Measurements from ENCODE around the gene LSAMP. TPM values are rescaled to one million over a fixed set of nuclear protein-coding genes. Genes with fewer than 3 reads are reported as not detected.

The LSAMP gene
- polyA plus RNA-seq, 3 donors = not detected

GRCh38 chr3:115804713-115805119 lies 640.6 kb downstream of the LSAMP start:
- peaks cover 0 to 6% (median 4%) of the 10 kb centered on the region in 3 donors for H3K27me3 Mint-ChIP-seq (ENCODE audit: low read depth in 3 of 3)
- no peaks in the 10 kb centered on the region for H3K9me3 ChIP-seq (replicated peaks in 1 of 2; ENCODE audit: control insufficient read depth in 1 of 2, insufficient read depth in 1 of 2, low read length in 2 of 2)
- intact Hi-C loops (cut with micrococcal nuclease) = no loop called here
- no peak overlapping the region for H3K27ac Mint-ChIP-seq
- H3K36me3 ChIP-seq (replicated peaks in 1 of 2; ENCODE audit: control insufficient read depth in 1 of 2, insufficient read depth in 2 of 2, low read length in 2 of 2) = no peaks in the 10 kb centered on the region
- H3K9me3 Mint-ChIP-seq = no peaks in the 10 kb centered on the region
- H3K79me2 ChIP-seq (ENCODE audit: insufficient read depth, low read length) = no peaks in the 10 kb centered on the region
- no peak overlapping the region for H3K27ac ChIP-seq (ENCODE audit: low read depth in 1 of 2, low read length in 2 of 2)
- no CpG with 5 or more reads among the region's 2 CpGs for WGBS (ENCODE audit: insufficient coverage)
- no peaks in the 10 kb centered on the region for H3K4me1 Mint-ChIP-seq
- no peaks in the 10 kb centered on the region for H3K36me3 Mint-ChIP-seq
- H2AFZ ChIP-seq (ENCODE audit: insufficient read depth, low read depth, low read length, poor library complexity, severe bottlenecking) = no peak overlapping the region
- H3K4me3 ChIP-seq (replicated peaks in 1 of 3; ENCODE audit: low read depth in 2 of 3, low read length in 3 of 3) = no peak overlapping the region
- H4K20me1 ChIP-seq (ENCODE audit: insufficient read depth, low read length) = no peaks in the 10 kb centered on the region
- TF ChIP-seq CTCF (IDR thresholded peaks at IDR 0.05) = no peak
- no peak overlapping the region for H3K4me2 ChIP-seq (replicated peaks; ENCODE audit: extremely low read depth, low read length, poor library complexity, severe bottlenecking)
- H3K4me1 ChIP-seq (ENCODE audit: control insufficient read depth in 1 of 2, insufficient read depth in 2 of 2, low read length in 2 of 2) = no peaks in the 10 kb centered on the region
- no peak overlapping the region for H3K4me3 Mint-ChIP-seq
- no peaks in the 10 kb centered on the region for H3K27me3 ChIP-seq (ENCODE audit: control insufficient read depth in 2 of 2, insufficient read depth in 2 of 2, low read length in 2 of 2)
- H3K9ac ChIP-seq (ENCODE audit: insufficient read depth, low read length, poor library complexity, severe bottlenecking) = no peak overlapping the region
- no peak for DNase-seq

- no peaks in the 10 kb centered on the region for H3K36me3 ChIP-seq (replicated peaks in 1 of 2; ENCODE audit: control insufficient read depth in 1 of 2, insufficient read depth in 2 of 2, low read length in 2 of 2)
- DNase-seq = no peak
- H3K4me2 ChIP-seq (replicated peaks; ENCODE audit: extremely low read depth, low read length, poor library complexity, severe bottlenecking) = no peak overlapping the region
- no peak overlapping the region for H2AFZ ChIP-seq (ENCODE audit: insufficient read depth, low read depth, low read length, poor library complexity, severe bottlenecking)
- no peaks in the 10 kb centered on the region for H3K4me1 ChIP-seq (ENCODE audit: control insufficient read depth in 1 of 2, insufficient read depth in 2 of 2, low read length in 2 of 2)
- no peak overlapping the region for H3K27ac ChIP-seq (ENCODE audit: low read depth in 1 of 2, low read length in 2 of 2)
- no peaks in the 10 kb centered on the region for H3K27me3 ChIP-seq (ENCODE audit: control insufficient read depth in 2 of 2, insufficient read depth in 2 of 2, low read length in 2 of 2)
- intact Hi-C loops (cut with micrococcal nuclease) = no loop called here
- H3K9ac ChIP-seq (ENCODE audit: insufficient read depth, low read length, poor library complexity, severe bottlenecking) = no peak overlapping the region
- Mint-ChIP-seq H3K36me3 (no peaks in the 10 kb centered on the region), H3K4me1 (no peaks in the 10 kb centered on the region), H3K9me3 (no peaks in the 10 kb centered on the region), H3K4me3 (no peak overlapping the region), H3K27ac (no peak overlapping the region), H3K27me3 (ENCODE audit: low read depth in 3 of 3) (peaks cover 0 to 9% (median 4%) of the 10 kb centered on the region in 3 donors)
- no peaks in the 10 kb centered on the region for H3K9me3 ChIP-seq (replicated peaks in 1 of 2; ENCODE audit: control insufficient read depth in 1 of 2, insufficient read depth in 1 of 2, low read length in 2 of 2)
- no peak overlapping the region for H3K4me3 ChIP-seq (replicated peaks in 1 of 3; ENCODE audit: low read depth in 2 of 3, low read length in 3 of 3)
- H4K20me1 ChIP-seq (ENCODE audit: insufficient read depth, low read length) = no peaks in the 10 kb centered on the region
- H3K79me2 ChIP-seq (ENCODE audit: insufficient read depth, low read length) = no peaks in the 10 kb centered on the region
- WGBS (ENCODE audit: insufficient coverage) = no CpG with 5 or more reads among the region's 2 CpGs
- TF ChIP-seq CTCF (IDR thresholded peaks at IDR 0.05) = no peak
Observed at GRCh38 chr3:115804200-115804599, 641.1 kb downstream of the LSAMP start.
